Colonic mucosa (tissue), 4 donors: ENCODE data around the gene PLA2G2D. TPM values are rescaled to one million over a fixed set of nuclear protein-coding genes. Genes with fewer than 3 reads are reported as not detected.
A peak's percentile ranks its signal among the peaks of the same experiment; 100 is the strongest.

Experiments
- DNase-seq: peaks from one replicate; pipeline ENCODE4 v3.0.0-alpha.2; 2020
- H3K27ac ChIP-seq: fragments of 200-600 bp; one replicate; pipeline ENCODE4 v1.8.0; 2021
- H3K27me3 ChIP-seq: fragments of 200-600 bp; one replicate; pipeline ENCODE4 v1.8.0; 2021
- H3K36me3 ChIP-seq: fragments of 200-600 bp; one replicate; pipeline ENCODE4 v1.8.0; 2021
- H3K4me1 ChIP-seq: fragments of 200-600 bp; one replicate; pipeline ENCODE4 v1.8.0; 2021; ENCODE audit warnings: mild to moderate bottlenecking
- H3K4me3 ChIP-seq: fragments of 200-600 bp; one replicate; pipeline ENCODE4 v1.8.0; 2021
- H3K9ac ChIP-seq, 2 donors: one replicate each; pipeline ENCODE4 v1.7.0; 2013; ENCODE audit warnings: control low read depth in 2 of 2, low read depth in 2 of 2, low read length in 2 of 2
- H3K9me3 ChIP-seq: fragments of 200-600 bp; one replicate; pipeline ENCODE4 v1.8.0; 2021
- CTCF ChIP-seq: fragments of 200-600 bp; IDR thresholded peaks from one replicate; pipeline ENCODE4 v1.8.0; 2022; ENCODE audit warnings: antibody characterized with exemption, mild to moderate bottlenecking
- intact Hi-C: fragments of 100-400 bp; cut with DNase I; formaldehyde crosslinking; loops from one replicate; pipeline ENCODE4 v1.14.1; 2022
- total RNA-seq, 2 donors: library from RNA; stranded (reverse); fragmentation: NEBNext Ultra II Directional in 1 of 2; extraction: Animal tissue kit (Norgen Biotek cat#: 25700) in 1 of 2; gene quantifications; one replicate each; pipeline ENCODE4 v1.2.1, GENCODE V29; 2021
- donor health status: healthy.
- donor health status: DM: no; HTN: no; CAD: no.
- donor health status: DM: no; HTN: no; CAD: no.

The PLA2G2D gene
- total RNA-seq, 2 donors from 2014 or later: 0.21 to 0.25 TPM

- Histone ChIP-seq H3K4me3 (no peak overlapping the region), H3K9me3 (no peaks in the 10 kb centered on the region), H3K36me3 (no peaks in the 10 kb centered on the region), H3K4me1 (no peaks in the 10 kb centered on the region), H3K9ac (no peak overlapping the region), H3K27me3 (no peaks in the 10 kb centered on the region), H3K27ac (no peak overlapping the region)
- intact Hi-C loops: no loop called here
- no peak for TF ChIP-seq CTCF
- DNase-seq: no peak
Measured at GRCh38 chr1:20074055-20074724, 45.1 kb downstream of the PLA2G2D start.

- no peak for DNase-seq
- Histone ChIP-seq H3K4me3 (no peak overlapping the region), H3K9me3 (no peaks in the 10 kb centered on the region), H3K36me3 (no peaks in the 10 kb centered on the region), H3K9ac (no peak overlapping the region), H3K27me3 (no peaks in the 10 kb centered on the region), H3K27ac (no peak overlapping the region), H3K4me1 (no peaks in the 10 kb centered on the region)
- intact Hi-C loops: no loop called here
- no peak for TF ChIP-seq CTCF
Measured at GRCh38 chr1:20073256-20073655, 46.1 kb downstream of the PLA2G2D start.

GRCh38 chr1:20072771-20073170 lies 46.6 kb downstream of the PLA2G2D start:
- Histone ChIP-seq H3K4me1 (no peaks in the 10 kb centered on the region), H3K4me3 (no peak overlapping the region), H3K27ac (no peak overlapping the region), H3K9me3 (no peaks in the 10 kb centered on the region), H3K9ac (no peak overlapping the region), H3K36me3 (no peaks in the 10 kb centered on the region), H3K27me3 (no peaks in the 10 kb centered on the region)
- no peak for DNase-seq
- intact Hi-C loops: no loop called here
- no peak for TF ChIP-seq CTCF

GRCh38 chr1:20071416-20071815 lies 47.9 kb downstream of the PLA2G2D start:
- intact Hi-C loops: no loop called here
- no peak overlapping the region for H3K4me3 ChIP-seq
- no peaks in the 10 kb centered on the region for H3K4me1 ChIP-seq
- no peak for TF ChIP-seq CTCF
- H3K9ac ChIP-seq: no peak overlapping the region
- no peaks in the 10 kb centered on the region for H3K9me3 ChIP-seq
- no peak overlapping the region for H3K27ac ChIP-seq
- no peaks in the 10 kb centered on the region for H3K27me3 ChIP-seq
- H3K36me3 ChIP-seq: no peaks in the 10 kb centered on the region
- DNase-seq: no peak

- DNase-seq: peak; percentile 9
- Histone ChIP-seq H3K27me3 (no peaks in the 10 kb centered on the region), H3K36me3 (no peaks in the 10 kb centered on the region), H3K9ac (no peak overlapping the region), H3K9me3 (no peaks in the 10 kb centered on the region), H3K27ac (no peak overlapping the region), H3K4me3 (no peak overlapping the region), H3K4me1 (no peaks in the 10 kb centered on the region)
- no peak for TF ChIP-seq CTCF
- intact Hi-C loops: no loop called here
Measured at GRCh38 chr1:20070357-20070756, 49.0 kb downstream of the PLA2G2D start.
